Measurements from ENCODE around the gene ZNF91.
"Not testable (repeated sequence)": the region's sequence is repeated elsewhere in the genome, so short reads cannot be mapped to it uniquely, and the experiment has no call there.

DNA sequence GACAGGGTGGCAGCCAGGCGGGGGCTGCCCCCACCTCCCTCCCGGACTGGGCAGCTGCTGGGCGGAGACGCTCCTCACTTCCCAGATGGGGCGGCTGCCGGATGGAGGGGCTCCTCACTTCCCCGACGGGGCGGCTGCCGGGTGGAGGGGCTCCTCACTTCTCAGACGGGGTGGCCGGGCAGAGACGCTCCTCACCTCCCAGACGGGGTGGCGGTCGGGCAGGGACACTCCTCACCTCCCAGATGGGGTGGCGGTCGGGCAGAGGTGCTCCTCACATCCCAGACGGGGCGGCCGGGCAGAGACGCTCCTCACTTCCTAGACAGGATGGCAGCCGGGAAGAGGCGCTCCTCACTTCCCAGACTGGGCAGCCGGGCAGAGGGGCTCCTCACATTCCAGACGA lies 105.3 kb downstream of the ZNF91 start:
- TF ChIP-seq RELA (IDR thresholded peaks at IDR 0.05; ENCODE audit: borderline replicate concordance, partially characterized antibody); EZH2 (IDR thresholded peaks at IDR 0.05; ENCODE audit: borderline replicate concordance, control insufficient read depth, low read depth, low read length): not testable (repeated sequence)
- TF ChIP-seq, protein P1, sequence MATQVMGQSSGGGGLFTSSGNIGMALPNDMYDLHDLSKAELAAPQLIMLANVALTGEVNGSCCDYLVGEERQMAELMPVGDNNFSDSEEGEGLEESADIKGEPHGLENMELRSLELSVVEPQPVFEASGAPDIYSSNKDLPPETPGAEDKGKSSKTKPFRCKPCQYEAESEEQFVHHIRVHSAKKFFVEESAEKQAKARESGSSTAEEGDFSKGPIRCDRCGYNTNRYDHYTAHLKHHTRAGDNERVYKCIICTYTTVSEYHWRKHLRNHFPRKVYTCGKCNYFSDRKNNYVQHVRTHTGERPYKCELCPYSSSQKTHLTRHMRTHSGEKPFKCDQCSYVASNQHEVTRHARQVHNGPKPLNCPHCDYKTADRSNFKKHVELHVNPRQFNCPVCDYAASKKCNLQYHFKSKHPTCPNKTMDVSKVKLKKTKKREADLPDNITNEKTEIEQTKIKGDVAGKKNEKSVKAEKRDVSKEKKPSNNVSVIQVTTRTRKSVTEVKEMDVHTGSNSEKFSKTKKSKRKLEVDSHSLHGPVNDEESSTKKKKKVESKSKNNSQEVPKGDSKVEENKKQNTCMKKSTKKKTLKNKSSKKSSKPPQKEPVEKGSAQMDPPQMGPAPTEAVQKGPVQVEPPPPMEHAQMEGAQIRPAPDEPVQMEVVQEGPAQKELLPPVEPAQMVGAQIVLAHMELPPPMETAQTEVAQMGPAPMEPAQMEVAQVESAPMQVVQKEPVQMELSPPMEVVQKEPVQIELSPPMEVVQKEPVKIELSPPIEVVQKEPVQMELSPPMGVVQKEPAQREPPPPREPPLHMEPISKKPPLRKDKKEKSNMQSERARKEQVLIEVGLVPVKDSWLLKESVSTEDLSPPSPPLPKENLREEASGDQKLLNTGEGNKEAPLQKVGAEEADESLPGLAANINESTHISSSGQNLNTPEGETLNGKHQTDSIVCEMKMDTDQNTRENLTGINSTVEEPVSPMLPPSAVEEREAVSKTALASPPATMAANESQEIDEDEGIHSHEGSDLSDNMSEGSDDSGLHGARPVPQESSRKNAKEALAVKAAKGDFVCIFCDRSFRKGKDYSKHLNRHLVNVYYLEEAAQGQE (IDR thresholded peaks at IDR 0.05; ENCODE audit: low read depth, low read length), result not testable (repeated sequence)
- TF ChIP-seq, protein P2, sequence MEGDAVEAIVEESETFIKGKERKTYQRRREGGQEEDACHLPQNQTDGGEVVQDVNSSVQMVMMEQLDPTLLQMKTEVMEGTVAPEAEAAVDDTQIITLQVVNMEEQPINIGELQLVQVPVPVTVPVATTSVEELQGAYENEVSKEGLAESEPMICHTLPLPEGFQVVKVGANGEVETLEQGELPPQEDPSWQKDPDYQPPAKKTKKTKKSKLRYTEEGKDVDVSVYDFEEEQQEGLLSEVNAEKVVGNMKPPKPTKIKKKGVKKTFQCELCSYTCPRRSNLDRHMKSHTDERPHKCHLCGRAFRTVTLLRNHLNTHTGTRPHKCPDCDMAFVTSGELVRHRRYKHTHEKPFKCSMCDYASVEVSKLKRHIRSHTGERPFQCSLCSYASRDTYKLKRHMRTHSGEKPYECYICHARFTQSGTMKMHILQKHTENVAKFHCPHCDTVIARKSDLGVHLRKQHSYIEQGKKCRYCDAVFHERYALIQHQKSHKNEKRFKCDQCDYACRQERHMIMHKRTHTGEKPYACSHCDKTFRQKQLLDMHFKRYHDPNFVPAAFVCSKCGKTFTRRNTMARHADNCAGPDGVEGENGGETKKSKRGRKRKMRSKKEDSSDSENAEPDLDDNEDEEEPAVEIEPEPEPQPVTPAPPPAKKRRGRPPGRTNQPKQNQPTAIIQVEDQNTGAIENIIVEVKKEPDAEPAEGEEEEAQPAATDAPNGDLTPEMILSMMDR (IDR thresholded peaks at IDR 0.05 in 2 of 3, conservative IDR thresholded peaks at IDR 0.05 in 1 of 3; ENCODE audit: control insufficient read depth in 2 of 3, extremely low read depth in 1 of 3, insufficient read depth in 1 of 3, low read depth in 3 of 3, low read length in 3 of 3), result not testable (repeated sequence)
